Calu3 (cell line): ENCODE measurements around the gene FAS. TPM values are rescaled to one million over a fixed set of nuclear protein-coding genes. Genes with fewer than 3 reads are reported as not detected.
A peak's percentile ranks its signal among the peaks of the same experiment; 100 is the strongest.

Source experiments
- BruUV-seq: library from RNA; stranded (reverse); fragments of 400-500 nt; replicated peaks from 2 replicates; lab custom pipeline; 2021; lab: Mats Ljungman, UMichigan
- CTCF ChIA-PET: fragments of 300-600 bp; sonication (Branson Sonifier 250); formaldehyde crosslinking; loops from one replicate; lab custom pipeline; 2022; ENCODE audit warnings: antibody characterized with exemption; lab: Charles Lee
- DNase-seq: peaks from one replicate; pipeline ENCODE4 v3.0.0; 2022
- H3K27ac Mint-ChIP-seq: one replicate; pipeline ENCODE4 v1.8.0; 2022; ENCODE audit warnings: mixed read lengths; ENCODE audit not compliant: unreplicated experiment
- H3K27me3 Mint-ChIP-seq: one replicate; pipeline ENCODE4 v1.8.0; 2022; ENCODE audit warnings: mixed read lengths; ENCODE audit not compliant: unreplicated experiment
- H3K36me3 Mint-ChIP-seq: one replicate; pipeline ENCODE4 v1.8.0; 2022; ENCODE audit warnings: mild to moderate bottlenecking, moderate library complexity, mixed read lengths; ENCODE audit not compliant: insufficient read depth, unreplicated experiment
- H3K4me1 Mint-ChIP-seq: one replicate; pipeline ENCODE4 v1.8.0; 2022; ENCODE audit warnings: mild to moderate bottlenecking, low read depth, mixed read lengths; ENCODE audit not compliant: unreplicated experiment
- H3K4me3 Mint-ChIP-seq: one replicate; pipeline ENCODE4 v1.8.0; 2022; ENCODE audit warnings: mild to moderate bottlenecking, low read depth, moderate library complexity, mixed read lengths; ENCODE audit not compliant: unreplicated experiment
- H3K9me3 Mint-ChIP-seq: one replicate; pipeline ENCODE4 v1.8.0; 2022; ENCODE audit warnings: low read depth, mixed read lengths; ENCODE audit not compliant: unreplicated experiment
- intact Hi-C: fragments of 100-400 bp; cut with micrococcal nuclease; formaldehyde crosslinking; loops from one replicate; pipeline ENCODE4 v1.10.0; 2022; ENCODE audit not compliant: unreplicated experiment
- total RNA-seq: library from RNA; stranded (reverse); gene quantifications from 2 replicates; pipeline ENCODE4 v1.2.3, GENCODE V29; 2022
- TF ChIP-seq, protein P1 (sequence below): fragments of 200-600 bp; IDR thresholded peaks from one replicate; pipeline ENCODE4 v1.8.0; 2022; ENCODE audit warnings: antibody characterized with exemption; ENCODE audit not compliant: unreplicated experiment

Gene FAS
- total RNA-seq, 1 experiment from 2014 or later = 3.1 TPM

GRCh38 chr10:88983206-88983605 is 7.4 kb upstream of the FAS start:
- H3K27ac Mint-ChIP-seq = no peak overlapping the region
- CTCF ChIA-PET = interaction anchor here (0.6 kb wide), 1 partner anchor 37 kb away, joined by 4 read pairs; no protein-coding TSS in a partner anchor
- TF ChIP-seq, protein P1, sequence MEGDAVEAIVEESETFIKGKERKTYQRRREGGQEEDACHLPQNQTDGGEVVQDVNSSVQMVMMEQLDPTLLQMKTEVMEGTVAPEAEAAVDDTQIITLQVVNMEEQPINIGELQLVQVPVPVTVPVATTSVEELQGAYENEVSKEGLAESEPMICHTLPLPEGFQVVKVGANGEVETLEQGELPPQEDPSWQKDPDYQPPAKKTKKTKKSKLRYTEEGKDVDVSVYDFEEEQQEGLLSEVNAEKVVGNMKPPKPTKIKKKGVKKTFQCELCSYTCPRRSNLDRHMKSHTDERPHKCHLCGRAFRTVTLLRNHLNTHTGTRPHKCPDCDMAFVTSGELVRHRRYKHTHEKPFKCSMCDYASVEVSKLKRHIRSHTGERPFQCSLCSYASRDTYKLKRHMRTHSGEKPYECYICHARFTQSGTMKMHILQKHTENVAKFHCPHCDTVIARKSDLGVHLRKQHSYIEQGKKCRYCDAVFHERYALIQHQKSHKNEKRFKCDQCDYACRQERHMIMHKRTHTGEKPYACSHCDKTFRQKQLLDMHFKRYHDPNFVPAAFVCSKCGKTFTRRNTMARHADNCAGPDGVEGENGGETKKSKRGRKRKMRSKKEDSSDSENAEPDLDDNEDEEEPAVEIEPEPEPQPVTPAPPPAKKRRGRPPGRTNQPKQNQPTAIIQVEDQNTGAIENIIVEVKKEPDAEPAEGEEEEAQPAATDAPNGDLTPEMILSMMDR = no peak

DNA sequence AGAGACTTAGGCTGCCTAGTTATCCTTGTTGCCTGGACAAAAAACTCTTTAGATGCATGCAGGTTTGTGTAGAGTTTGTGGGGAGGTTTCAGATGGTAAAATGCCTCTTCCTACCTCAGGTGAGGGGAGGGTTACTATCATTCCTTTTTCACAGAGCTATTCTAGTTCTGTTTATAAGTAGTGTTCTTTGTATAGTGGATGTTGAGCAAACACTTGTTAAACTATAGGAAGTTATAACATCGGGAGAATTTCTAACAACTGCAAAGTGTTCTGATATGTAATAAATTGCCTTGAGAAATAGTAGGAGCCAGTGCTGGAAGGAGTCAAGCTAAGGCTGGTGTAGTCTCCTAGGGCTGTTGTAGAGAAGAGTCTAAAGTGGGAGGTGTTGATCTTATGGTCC is 6.7 kb upstream of the FAS start:
- Mint-ChIP-seq H3K36me3 (no peaks in the 10 kb centered on the region), H3K4me3 (no peak overlapping the region), H3K27ac (no peak overlapping the region), H3K9me3 (no peaks in the 10 kb centered on the region), H3K27me3 (no peaks in the 10 kb centered on the region), H3K4me1 (peaks cover 26% of the 10 kb centered on the region)
- no TSS peak for BruUV-seq
- CTCF ChIA-PET = no interaction called here
- DNase-seq = no peak
- intact Hi-C loops = no loop called here
- TF ChIP-seq, protein P1 = no peak

More at GRCh38 chr10:88983206-88983605, 7.4 kb upstream of the FAS start:
- intact Hi-C loops = no loop called here
- Mint-ChIP-seq H3K36me3 (no peaks in the 10 kb centered on the region), H3K4me3 (no peak overlapping the region), H3K27me3 (no peaks in the 10 kb centered on the region), H3K4me1 (peaks cover 25% of the 10 kb centered on the region), H3K9me3 (no peaks in the 10 kb centered on the region)
- DNase-seq = no peak
- no TSS peak for BruUV-seq

DNA sequence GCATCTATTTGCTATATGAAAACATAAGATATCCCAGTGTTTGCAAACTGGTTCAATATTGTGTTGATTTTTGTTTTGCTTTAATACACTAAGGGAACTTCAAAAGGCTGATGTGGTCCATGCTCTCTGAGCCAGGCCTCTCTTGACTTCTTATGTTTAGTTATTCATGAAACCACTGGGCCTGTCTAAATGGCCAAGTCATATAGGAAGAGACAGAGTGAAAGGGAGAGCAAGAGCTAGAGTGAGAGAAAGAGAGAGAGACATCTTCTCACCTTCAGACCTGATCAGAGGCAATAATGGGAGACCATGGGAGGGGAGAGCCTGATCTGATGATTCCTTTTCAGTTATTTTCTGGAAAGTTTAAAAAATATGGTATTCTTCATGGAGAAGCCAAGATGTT is 6.1 kb upstream of the FAS start:
- CTCF ChIA-PET = interaction anchor here (0.7 kb wide), 1 partner anchor 15 kb away, joined by 3 read pairs; no protein-coding TSS in a partner anchor
- Mint-ChIP-seq H3K27ac (no peak overlapping the region), H3K4me3 (no peak overlapping the region), H3K9me3 (no peaks in the 10 kb centered on the region), H3K4me1 (peaks cover 32% of the 10 kb centered on the region), H3K36me3 (no peaks in the 10 kb centered on the region), H3K27me3 (no peaks in the 10 kb centered on the region)
- DNase-seq = no peak
- intact Hi-C loops = no loop called here
- TF ChIP-seq, protein P1 = no peak
- no TSS peak for BruUV-seq

GRCh38 chr10:88986549-88987242 is 3.9 kb upstream of the FAS start:
- Mint-ChIP-seq H3K27ac (no peak overlapping the region), H3K36me3 (peaks cover 16% of the 10 kb centered on the region), H3K4me1 (peaks cover 25% of the 10 kb centered on the region), H3K9me3 (no peaks in the 10 kb centered on the region), H3K4me3 (no peak overlapping the region), H3K27me3 (no peaks in the 10 kb centered on the region)
- intact Hi-C loops = loop anchor here (1.0 to 2.0 kb wide), 2 partner anchors 51 to 138 kb away; no protein-coding TSS in a partner anchor
- BruUV-seq = no TSS peak
- peak; percentile 34 for DNase-seq
- TF ChIP-seq, protein P1 = peak; percentile 33
- CTCF ChIA-PET = interaction anchor here (0.6 to 0.8 kb wide), 2 partner anchors 52 to 54 kb away, joined by 3 read pairs; no protein-coding TSS in a partner anchor
